MCF 10A (cell line): ENCODE measurements around the gene PPIF. TPM values are rescaled to one million over a fixed set of nuclear protein-coding genes. Genes with fewer than 3 reads are reported as not detected.

Experiments
- BruUV-seq: library from RNA; stranded (reverse); fragments of 400-500 nt; replicated peaks from 2 replicates; lab custom pipeline; 2021; lab: Mats Ljungman, UMichigan
- CTCF ChIA-PET: fragments of 300-600 bp; sonication (Branson Sonifier 250); formaldehyde crosslinking; extraction: SDS; loops from one replicate; lab custom pipeline; 2021; ENCODE audit warnings: antibody characterized with exemption, inconsistent platforms; lab: Yijun Ruan, JAX
- POLR2A ChIA-PET: fragments of 300-600, 350-650 bp; sonication (Branson Sonifier 250); formaldehyde crosslinking; extraction: SDS; loops from one replicate; lab custom pipeline; 2020; ENCODE audit warnings: antibody characterized with exemption, inconsistent platforms; lab: Yijun Ruan, JAX
- DNase-seq: peaks from one replicate; pipeline ENCODE4 v3.0.0-alpha.2; 2018; ENCODE audit not compliant: unreplicated experiment
- H3K27ac Mint-ChIP-seq: one replicate; pipeline ENCODE4 v1.8.0; 2022; ENCODE audit warnings: mild to moderate bottlenecking, low read depth, mixed read lengths; ENCODE audit not compliant: unreplicated experiment
- H3K27me3 Mint-ChIP-seq: one replicate; pipeline ENCODE4 v1.8.0; 2022; ENCODE audit warnings: mixed read lengths; ENCODE audit not compliant: insufficient read depth, unreplicated experiment
- H3K36me3 Mint-ChIP-seq: one replicate; pipeline ENCODE4 v1.8.0; 2022; ENCODE audit warnings: mild to moderate bottlenecking, moderate library complexity, mixed read lengths; ENCODE audit not compliant: insufficient read depth, unreplicated experiment
- H3K4me1 Mint-ChIP-seq: one replicate; pipeline ENCODE4 v1.8.0; 2022; ENCODE audit warnings: mixed read lengths; ENCODE audit not compliant: insufficient read depth, unreplicated experiment
- H3K4me3 Mint-ChIP-seq: one replicate; pipeline ENCODE4 v1.8.0; 2022; ENCODE audit warnings: mild to moderate bottlenecking, moderate library complexity, mixed read lengths; ENCODE audit not compliant: unreplicated experiment
- H3K9me3 Mint-ChIP-seq: one replicate; pipeline ENCODE4 v1.8.0; 2022; ENCODE audit warnings: mixed read lengths; ENCODE audit not compliant: unreplicated experiment
- CTCF ChIP-seq: fragments of 200-600 bp; IDR thresholded peaks from one replicate; pipeline ENCODE4 v1.8.0; 2022; ENCODE audit warnings: antibody characterized with exemption, mild to moderate bottlenecking; ENCODE audit not compliant: unreplicated experiment
- intact Hi-C: fragments of 100-400 bp; cut with micrococcal nuclease; formaldehyde crosslinking; loops from 2 replicates; pipeline ENCODE4 v1.14.1; 2022
- total RNA-seq: library from RNA; stranded (reverse); gene quantifications from 2 replicates; pipeline ENCODE4 v1.2.3, GENCODE V29; 2022

Gene PPIF
- total RNA-seq, 1 experiment from 2014 or later = 76.5 TPM

GRCh38 chr10:79374312-79375191, 27.3 kb downstream of the PPIF start:
- no peaks in the 10 kb centered on the region for H3K4me1 Mint-ChIP-seq
- peak; percentile 80 for DNase-seq
- BruUV-seq = no TSS peak
- H3K4me3 Mint-ChIP-seq = no peak overlapping the region
- ChIA-PET CTCF (interaction anchor here (0.6 to 3.4 kb wide), 46 partner anchors 8 to 991 kb away, joined by 3 to 38 read pairs (median 4); partner anchors contain the start of gene SFTPA2), POLR2A (interaction anchor here (1.4 to 1.5 kb wide), 2 partner anchors 94 to 114 kb away, joined by 3 to 4 read pairs; no protein-coding TSS in a partner anchor)
- intact Hi-C loops = loop anchor here (1.0 to 5.0 kb wide), 4 partner anchors 93 to 554 kb away; no protein-coding TSS in a partner anchor
- H3K9me3 Mint-ChIP-seq = no peaks in the 10 kb centered on the region
- H3K27ac Mint-ChIP-seq = no peak overlapping the region
- peak; percentile 94 for TF ChIP-seq CTCF
- no peaks in the 10 kb centered on the region for H3K27me3 Mint-ChIP-seq
- peaks cover 7% of the 10 kb centered on the region for H3K36me3 Mint-ChIP-seq

- Mint-ChIP-seq H3K4me1 (no peaks in the 10 kb centered on the region), H3K27ac (no peak overlapping the region), H3K27me3 (no peaks in the 10 kb centered on the region), H3K36me3 (peaks cover 7% of the 10 kb centered on the region), H3K4me3 (no peak overlapping the region), H3K9me3 (no peaks in the 10 kb centered on the region)
- ChIA-PET CTCF (interaction anchor here (0.6 to 3.4 kb wide), 9 partner anchors 12 to 1144 kb away, joined by 3 to 38 read pairs (median 3); no protein-coding TSS in a partner anchor), POLR2A (interaction anchor here (0.6 kb wide), 1 partner anchor 58 kb away, joined by 3 read pairs; no protein-coding TSS in a partner anchor)
- BruUV-seq = no TSS peak
- intact Hi-C loops = loop anchor here (2.0 kb wide), 2 partner anchors 233 to 553 kb away; no protein-coding TSS in a partner anchor
- TF ChIP-seq CTCF = no peak
- DNase-seq = peak; percentile 27
Observed at GRCh38 chr10:79375321-79376077, 28.2 kb downstream of the PPIF start.

GRCh38 chr10:79376078-79376628, 28.9 kb downstream of the PPIF start:
- no peak for DNase-seq
- POLR2A ChIA-PET = interaction anchor here (0.6 kb wide), 1 partner anchor 57 kb away, joined by 3 read pairs; no protein-coding TSS in a partner anchor
- no TSS peak for BruUV-seq
- intact Hi-C loops = no loop called here
- H3K27me3 Mint-ChIP-seq = no peaks in the 10 kb centered on the region
- H3K4me3 Mint-ChIP-seq = no peak overlapping the region
- CTCF ChIA-PET = interaction anchor here (0.6 to 3.4 kb wide), 8 partner anchors 8 to 1145 kb away, joined by 3 to 38 read pairs (median 3); no protein-coding TSS in a partner anchor
- H3K36me3 Mint-ChIP-seq = peaks cover 7% of the 10 kb centered on the region
- H3K4me1 Mint-ChIP-seq = no peaks in the 10 kb centered on the region
- no peaks in the 10 kb centered on the region for H3K9me3 Mint-ChIP-seq
- H3K27ac Mint-ChIP-seq = no peak overlapping the region
- TF ChIP-seq CTCF = no peak
